ENCODE results near the gene ZNF750.

The ZNF750 gene

GRCh38 chr17:82813299-82814051 is 26.3 kb downstream of the ZNF750 start:
- TF ChIP-seq POLR2A (IDR thresholded peaks at IDR 0.05; ENCODE audit: low read length) (no peak), GATA1 (IDR thresholded peaks at IDR 0.05; ENCODE audit: low read depth, low read length) (no peak)
- no peak for DNase-seq

- DNase-seq = no peak
- TF ChIP-seq GATA1 (IDR thresholded peaks at IDR 0.05; ENCODE audit: low read depth, low read length) = no peak
- TF ChIP-seq POLR2A (IDR thresholded peaks at IDR 0.05; ENCODE audit: low read length) = no peak
These were observed 27.2 kb downstream of the ZNF750 start for GRCh38 chr17:82812601-82813000.

DNA sequence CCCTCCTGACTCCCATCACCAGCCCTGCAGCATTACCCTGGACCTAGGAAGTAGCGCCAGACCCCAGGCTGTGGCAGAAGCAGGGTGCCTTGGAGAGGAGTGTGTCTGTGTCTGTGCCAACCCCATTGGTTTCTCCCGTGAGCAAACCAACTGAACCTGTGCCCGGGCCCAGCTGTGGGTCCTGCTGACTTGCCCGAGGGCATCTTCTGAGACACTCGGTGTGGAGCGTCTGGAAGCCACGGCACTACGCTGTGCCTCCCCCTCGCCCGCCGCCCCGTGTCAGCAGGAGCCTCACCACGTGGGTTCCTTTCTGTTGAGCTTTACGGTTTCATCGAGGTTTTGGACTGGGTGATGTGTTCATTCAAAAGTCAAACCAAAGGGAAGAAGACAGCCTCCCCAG is 27.8 kb downstream of the ZNF750 start:
- TF ChIP-seq POLR2A (IDR thresholded peaks at IDR 0.05; ENCODE audit: low read length) = no peak
- no peak for TF ChIP-seq GATA1 (IDR thresholded peaks at IDR 0.05; ENCODE audit: low read depth, low read length)
- no peak for DNase-seq

DNA sequence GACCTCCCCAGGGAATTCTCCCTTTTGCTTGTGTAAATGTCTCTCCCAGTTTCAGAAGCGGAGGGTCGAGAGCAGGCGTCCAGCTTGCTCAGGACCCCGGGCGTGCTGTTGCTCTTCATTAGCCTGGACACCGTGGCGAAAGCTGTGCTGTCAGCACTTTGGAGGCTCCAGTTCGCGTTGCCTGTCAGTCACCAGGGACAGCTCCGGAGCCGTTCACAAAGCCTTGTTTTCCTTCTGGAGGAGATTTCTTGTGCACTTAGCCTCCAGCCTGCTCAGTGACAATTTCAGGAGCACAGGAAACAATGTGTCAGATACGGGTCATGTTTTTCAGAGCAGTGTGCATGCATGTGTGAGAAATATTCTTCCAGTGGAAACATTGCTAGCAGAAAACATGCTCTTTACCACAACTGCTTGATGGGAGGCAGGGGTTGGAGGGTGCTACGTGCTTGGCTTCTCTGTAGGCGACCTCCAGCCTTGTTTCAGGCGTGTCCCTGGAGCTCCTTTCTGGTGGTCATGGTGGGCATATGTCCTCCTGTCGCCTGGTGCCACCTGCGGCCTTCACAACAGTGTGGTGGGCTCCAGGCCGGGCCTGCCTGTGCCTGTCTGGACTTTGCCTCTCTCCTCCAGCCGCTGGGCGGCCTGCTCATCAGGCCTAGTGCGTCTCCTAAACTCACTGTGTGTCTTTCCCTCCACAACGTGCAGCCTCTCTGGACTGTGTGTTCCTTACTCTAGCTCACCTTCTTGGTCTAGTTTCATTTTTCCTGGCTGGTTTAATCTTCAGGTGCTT is 29.0 kb downstream of the ZNF750 start:
- TF ChIP-seq GATA1 (IDR thresholded peaks at IDR 0.05; ENCODE audit: low read depth, low read length) = no peak
- no peak for TF ChIP-seq POLR2A (IDR thresholded peaks at IDR 0.05; ENCODE audit: low read length)
- DNase-seq = no peak

DNA sequence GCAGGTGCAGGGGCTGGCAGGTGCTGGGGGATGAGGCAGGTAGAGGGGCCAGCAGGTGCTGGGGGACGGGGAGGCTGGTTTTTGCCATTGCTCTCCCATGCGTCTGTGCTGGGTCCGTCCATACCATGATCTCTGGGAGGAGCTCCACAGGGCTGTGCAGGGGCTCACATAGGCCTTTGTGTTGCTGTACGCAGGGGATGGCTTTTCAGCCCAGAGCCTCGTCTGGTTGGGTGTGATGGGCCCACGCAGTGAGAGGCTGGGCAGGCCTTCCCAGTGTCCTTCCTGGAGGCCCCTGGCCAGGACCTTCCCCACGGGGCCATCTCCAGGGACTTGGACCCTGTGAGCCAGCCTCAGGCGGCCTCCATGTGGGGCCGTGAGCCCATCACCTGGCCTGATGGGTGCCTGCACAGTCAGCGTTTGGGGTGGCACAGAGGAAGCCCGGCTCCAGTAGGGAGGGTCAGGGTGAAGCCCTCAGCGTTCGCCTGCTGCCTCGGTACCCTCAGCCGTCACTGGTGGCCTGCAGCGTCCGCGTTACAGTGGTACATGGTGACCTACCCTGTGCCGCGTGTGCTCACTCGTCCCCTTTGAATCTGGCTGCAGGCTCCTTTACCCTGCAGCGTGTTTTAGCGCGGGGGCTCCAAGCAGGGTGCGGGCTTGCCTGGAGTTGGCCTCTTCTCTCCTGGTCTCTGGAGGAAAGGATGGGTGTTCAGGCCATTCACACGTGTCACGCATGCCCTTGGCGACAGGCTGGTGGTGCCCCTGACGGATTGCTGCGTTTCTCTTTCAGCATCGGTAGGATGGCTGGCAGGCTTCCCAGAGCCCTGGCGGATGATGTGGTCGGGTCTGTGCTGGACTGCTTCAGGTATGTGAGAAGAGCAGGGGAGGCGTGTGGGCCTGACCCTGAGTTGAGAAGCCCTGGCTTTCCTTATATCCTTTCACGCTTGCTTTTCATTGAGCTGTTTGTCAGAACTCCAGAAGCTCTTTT is 30.6 kb downstream of the ZNF750 start:
- TF ChIP-seq POLR2A (IDR thresholded peaks at IDR 0.05; ENCODE audit: low read length) (no peak), GATA1 (IDR thresholded peaks at IDR 0.05; ENCODE audit: low read depth, low read length) (no peak)
- no peak for DNase-seq

DNA sequence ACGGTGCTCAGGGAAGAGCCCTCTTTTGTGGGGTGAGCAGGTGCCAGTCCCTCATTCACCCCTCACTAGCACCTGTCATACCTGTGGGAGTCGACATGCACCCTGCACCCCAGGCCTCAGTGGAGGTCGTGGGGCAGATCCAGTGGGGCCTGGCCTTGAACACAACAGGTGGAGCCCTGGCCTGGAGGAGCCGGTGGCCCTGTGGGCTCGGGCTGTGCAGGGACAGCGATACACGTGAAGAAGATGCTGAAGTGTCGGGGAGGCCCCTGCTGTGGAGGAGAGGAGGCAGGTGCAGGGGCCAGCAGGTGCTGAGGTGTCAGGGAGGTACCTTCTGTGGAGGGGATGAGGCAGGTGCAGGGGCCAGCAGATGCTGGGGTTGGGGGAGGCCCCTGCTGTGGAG is 31.8 kb downstream of the ZNF750 start:
- no peak for DNase-seq
- TF ChIP-seq POLR2A (IDR thresholded peaks at IDR 0.05; ENCODE audit: low read length) = no peak
- TF ChIP-seq GATA1 (IDR thresholded peaks at IDR 0.05; ENCODE audit: low read depth, low read length) = no peak

DNA sequence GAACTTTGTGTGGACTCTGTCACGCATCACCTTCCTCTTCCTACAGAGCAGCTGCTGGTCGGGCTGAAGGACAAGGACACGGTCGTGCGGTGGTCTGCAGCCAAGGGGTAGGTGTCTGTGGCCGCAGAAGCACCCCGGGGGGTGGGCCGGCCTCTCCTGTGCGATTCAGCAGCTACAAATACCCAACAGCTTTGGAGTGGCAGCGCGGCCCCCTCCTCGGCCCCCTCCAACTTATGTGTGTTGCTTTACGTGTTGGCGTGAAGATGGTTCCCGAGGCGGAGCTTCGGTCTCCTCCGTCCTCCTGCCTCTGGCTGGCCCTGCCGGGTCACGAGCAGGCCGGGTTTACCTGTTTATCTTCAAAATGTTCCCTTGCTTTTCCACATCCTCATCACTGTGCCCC is 32.3 kb downstream of the ZNF750 start:
- DNase-seq = no peak
- no peak for TF ChIP-seq GATA1 (IDR thresholded peaks at IDR 0.05; ENCODE audit: low read depth, low read length)
- TF ChIP-seq POLR2A (IDR thresholded peaks at IDR 0.05; ENCODE audit: low read length) = no peak

DNA sequence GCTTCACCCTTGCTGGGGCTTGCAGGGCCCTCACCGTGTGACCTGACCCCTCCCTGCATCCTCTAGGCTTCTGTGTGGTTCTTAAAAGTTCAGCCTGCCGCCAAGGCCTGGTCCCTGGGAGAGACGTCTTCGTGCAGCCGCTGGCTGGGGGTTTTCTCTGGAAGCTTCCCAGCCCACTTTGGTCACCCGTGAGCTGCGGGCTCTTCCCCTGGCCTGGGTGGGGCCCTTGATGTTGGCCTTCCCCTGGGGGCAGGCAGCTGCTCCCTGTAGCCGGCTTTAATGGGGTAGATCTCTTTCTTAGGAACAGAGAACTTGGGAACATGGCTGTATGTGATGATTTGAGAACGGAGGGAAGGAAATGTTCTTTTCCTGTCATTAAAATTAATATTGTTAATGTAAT is 32.7 kb downstream of the ZNF750 start:
- DNase-seq = no peak
- TF ChIP-seq POLR2A (IDR thresholded peaks at IDR 0.05; ENCODE audit: low read length) = no peak

- TF ChIP-seq GATA1 (IDR thresholded peaks at IDR 0.05; ENCODE audit: low read depth, low read length) = no peak
- no peak for TF ChIP-seq POLR2A (IDR thresholded peaks at IDR 0.05; ENCODE audit: low read length)
- DNase-seq = no peak
These were observed 33.2 kb downstream of the ZNF750 start for GRCh38 chr17:82806645-82807044.

- TF ChIP-seq GATA1 (IDR thresholded peaks at IDR 0.05; ENCODE audit: low read depth, low read length) (no peak), POLR2A (IDR thresholded peaks at IDR 0.05; ENCODE audit: low read length) (no peak)
- no peak for DNase-seq
These were observed 34.0 kb downstream of the ZNF750 start for GRCh38 chr17:82805823-82806222.

DNA sequence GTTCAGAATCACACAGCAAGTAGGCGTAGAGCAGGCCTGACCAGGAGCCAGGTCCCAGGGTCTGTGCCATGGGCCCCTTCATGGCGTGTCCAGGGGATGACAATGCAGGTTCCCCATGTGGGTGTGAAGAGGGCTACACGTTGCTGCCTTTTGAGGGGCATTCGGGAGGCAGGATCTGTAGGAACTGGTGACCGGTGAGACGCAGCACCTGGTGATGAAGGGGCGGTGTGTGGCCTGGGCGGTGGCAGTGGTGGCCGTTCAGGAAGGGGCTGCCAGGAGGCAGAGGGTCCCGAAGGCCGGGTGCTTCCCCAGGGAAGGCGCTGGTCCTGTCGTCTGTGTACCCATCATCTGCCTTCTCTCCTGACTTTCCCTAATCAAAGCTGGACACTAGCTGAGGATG is 34.6 kb downstream of the ZNF750 start:
- no peak for TF ChIP-seq GATA1 (IDR thresholded peaks at IDR 0.05; ENCODE audit: low read depth, low read length)
- no peak for TF ChIP-seq POLR2A (IDR thresholded peaks at IDR 0.05; ENCODE audit: low read length)
- no peak for DNase-seq

- TF ChIP-seq POLR2A (IDR thresholded peaks at IDR 0.05; ENCODE audit: low read length) (no peak), GATA1 (IDR thresholded peaks at IDR 0.05; ENCODE audit: low read depth, low read length) (no peak)
- no peak for DNase-seq
These were observed 35.2 kb downstream of the ZNF750 start for GRCh38 chr17:82804442-82805191.

DNA sequence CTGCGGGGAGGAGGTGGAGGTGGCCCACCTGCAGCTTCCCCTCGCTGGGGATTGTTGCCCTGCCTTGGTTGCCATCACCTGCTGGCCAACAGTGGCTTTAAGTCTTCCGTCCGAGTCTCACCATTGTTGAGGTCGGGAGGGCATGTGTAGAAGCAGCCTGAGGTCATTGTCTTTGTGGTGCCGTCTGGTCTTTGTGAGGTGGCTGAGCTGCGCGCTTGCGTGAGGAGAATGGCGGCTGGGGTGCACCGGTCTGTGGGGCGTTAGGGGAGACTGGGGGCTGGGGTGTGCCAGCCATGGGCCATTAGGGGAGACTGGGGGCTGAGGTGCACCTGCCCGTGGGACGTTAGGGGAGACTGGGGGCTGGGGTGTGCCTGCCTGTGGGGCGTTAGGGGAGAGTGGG is 36.2 kb downstream of the ZNF750 start:
- DNase-seq = no peak
- TF ChIP-seq GATA1 (IDR thresholded peaks at IDR 0.05; ENCODE audit: low read depth, low read length) (no peak), POLR2A (IDR thresholded peaks at IDR 0.05; ENCODE audit: low read length) (no peak)
